ENCODE measurements around the gene PSENEN.
"Not testable (repeated sequence)": the region's sequence is repeated elsewhere in the genome, so short reads cannot be mapped to it uniquely, and the experiment has no call there.

The PSENEN gene

GRCh38 chr19:35751839-35752745 lies 6.6 kb downstream of the PSENEN start:
- no peak for DNase-seq (ENCODE audit: low spot score)

- no peak for DNase-seq (ENCODE audit: low spot score)
These were observed 7.4 kb downstream of the PSENEN start for GRCh38 chr19:35752746-35753350.

- no peak for DNase-seq (ENCODE audit: low spot score)
These were observed 8.4 kb downstream of the PSENEN start for GRCh38 chr19:35753634-35754369.

DNA sequence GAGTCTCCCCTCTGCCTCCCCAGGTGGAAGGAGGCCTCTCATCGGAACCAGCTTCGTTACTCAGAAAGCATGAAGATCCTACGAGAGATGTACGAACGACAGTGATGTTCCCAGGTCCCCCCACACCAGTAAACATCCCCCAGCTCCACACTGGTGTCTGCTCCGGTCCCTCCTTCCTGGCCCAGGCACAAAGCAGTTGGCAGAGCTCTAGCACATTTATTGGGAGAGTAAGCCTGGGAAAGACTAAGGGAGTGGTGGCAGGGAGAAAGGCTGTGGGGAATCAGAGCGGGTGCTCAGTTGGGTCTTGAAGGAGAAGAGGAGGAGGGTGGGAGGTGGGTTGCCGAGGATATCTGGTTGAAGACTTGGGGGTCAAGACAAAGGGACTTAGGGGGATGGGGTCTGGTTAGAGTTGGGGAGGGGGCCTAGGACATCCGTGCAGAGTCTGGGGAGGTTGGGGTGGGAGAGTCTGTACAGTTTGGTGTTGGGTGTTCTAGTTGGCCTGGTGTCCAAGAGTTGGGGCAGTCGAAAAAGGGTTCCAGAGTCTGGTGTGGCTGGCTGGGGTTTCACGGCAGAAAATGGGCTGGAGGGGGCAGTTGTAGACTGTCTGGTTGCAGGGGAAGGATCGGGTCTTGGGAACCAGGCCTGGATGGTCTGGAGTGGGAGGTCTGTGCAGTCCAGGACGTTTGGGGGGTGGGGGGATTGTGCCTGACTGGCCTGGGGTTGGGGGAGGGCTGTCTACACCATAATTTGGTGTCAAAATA lies 9.1 kb downstream of the PSENEN start:
- no peak for DNase-seq (ENCODE audit: low spot score)

DNA sequence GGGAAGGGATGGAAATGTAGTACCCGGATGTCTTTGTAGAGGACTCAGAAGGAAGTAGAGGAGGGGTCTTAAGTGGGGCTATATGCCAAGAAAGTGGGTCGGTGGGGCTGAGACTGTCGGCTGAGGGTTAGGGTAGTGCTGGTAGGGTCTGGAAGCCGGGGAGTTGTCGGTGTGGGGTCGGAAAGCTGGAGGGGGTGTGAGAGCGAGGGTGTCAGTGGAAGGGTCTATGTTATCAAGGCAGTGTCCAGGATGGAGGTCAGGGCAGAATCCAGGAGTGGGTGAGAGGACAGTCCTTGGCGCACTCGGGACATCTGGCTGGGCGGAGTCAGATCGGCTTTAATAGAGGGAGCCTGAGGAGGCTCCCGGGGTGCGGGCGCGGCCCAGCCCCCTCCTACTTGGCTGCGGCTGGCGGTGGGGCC lies 9.7 kb downstream of the PSENEN start:
- no peak for DNase-seq (ENCODE audit: low spot score)

- DNase-seq (ENCODE audit: low spot score) = no peak
These were observed 10.3 kb downstream of the PSENEN start for GRCh38 chr19:35755550-35756376.

DNA sequence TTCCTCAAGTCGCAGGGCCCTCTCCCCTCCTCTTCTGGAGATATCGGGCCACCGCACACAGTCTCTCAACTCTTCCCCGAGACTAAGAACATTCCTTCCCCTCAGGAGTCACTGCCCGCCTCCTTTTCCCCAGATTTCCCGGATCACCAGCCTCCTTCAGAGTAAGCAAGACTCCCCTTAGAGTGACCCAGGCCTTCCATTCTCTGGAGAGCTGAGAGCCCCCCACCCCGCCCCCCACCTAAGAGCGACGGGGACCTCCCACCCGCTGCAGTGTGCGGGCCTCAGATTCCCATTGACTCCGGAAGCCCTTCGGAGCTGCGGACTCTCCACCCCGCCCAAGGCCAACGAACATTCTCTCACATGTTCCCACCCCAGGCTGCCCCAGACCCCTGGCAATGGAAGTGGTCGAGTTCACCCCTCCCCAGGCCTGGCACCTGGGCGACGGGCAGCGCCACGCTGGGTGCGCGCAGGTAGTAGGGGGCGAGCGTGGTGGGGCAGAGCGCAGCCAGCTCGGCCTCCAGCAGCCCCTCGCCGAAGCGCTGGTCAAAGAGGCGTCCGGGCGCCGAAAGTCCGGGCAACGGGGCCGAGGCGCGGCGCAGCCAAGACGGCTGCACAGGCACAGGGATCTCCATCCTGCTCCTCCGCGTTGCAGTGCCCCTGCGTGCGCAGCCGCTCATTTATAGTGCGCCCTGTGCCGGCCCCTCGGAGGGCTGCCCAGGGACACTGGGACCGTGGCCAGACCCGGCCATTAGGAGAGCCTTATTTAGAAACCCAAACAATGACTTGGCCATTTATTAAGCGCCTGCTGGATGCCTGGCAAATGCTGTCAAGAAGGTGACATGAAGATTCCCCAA lies 11.2 kb downstream of the PSENEN start, which contains the start of gene HSPB6:
Gene HSPB6, minus strand, starts transcription at position 653 of the 854 bp plus-strand sequence. Its CDS starts 21 bp downstream, at position 632.
- DNase-seq (ENCODE audit: low spot score) = no peak

DNA sequence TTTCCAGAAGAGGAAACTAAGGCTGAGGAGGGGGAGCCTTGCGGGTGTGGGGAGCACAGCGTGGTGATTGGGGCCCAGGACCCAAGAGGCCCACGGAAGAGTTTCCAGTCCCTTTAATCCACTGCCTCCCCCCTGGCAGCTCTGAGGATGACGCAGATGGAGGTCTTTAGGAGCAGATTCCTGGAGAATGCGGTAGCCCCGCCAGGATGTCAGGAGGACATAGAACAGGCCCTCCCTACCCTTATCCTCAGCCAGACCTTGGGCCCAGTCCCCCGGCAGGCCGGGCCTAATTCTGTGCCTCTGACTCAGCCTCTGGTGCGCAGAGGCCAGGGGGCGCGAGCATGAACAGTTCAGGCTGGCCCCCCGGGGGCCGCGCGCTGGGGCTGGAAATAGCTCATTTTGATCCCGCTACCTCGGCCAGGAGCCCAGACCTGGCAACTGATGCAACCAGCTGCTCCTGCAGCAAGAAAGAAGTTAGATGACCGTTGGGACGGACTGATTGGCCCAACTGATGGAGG lies 11.8 kb downstream of the PSENEN start:
- DNase-seq (ENCODE audit: low spot score) = no peak

DNA sequence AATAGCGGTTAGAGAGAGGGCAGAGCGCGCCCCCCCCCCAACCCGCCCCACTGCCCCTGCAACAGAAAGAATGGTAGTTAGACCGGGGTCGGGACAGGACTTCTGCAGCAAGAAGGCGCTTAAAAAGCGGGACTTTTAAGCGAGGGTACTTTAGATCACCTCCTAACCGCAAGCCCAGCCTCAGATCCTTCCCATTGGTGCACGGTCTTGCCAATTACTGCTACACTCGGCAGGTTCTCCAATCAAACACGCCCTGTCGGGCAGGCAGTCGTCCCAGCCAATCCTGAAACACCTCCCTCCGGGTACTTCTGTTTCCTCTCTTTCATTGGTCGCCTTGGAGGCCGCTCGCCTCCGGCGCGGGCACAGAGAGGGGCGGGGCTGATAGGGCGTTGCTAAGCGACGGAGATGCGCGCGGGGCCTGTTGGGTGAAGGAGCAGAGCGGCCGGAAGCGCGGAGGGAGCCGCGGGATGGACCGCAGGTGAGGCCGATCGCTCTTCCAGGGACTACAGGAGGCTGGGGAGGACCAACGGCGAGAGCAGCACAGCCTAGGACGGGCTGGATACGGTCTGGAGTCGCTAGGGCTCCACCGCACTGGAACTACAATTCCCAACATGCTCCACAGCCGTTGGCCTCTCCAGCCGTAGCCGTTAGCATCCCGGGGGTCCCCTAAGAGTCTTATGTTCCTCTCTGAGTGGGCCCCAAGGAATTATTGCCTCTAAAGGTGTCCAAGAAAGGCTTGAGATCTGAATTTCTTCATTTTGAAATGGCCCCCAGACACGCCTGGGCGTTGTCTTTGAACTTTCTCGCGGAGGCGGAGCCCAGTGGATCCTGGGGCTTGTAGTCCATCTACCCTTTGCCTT lies 12.5 kb downstream of the PSENEN start, which contains the start of gene PROSER3:
Gene PROSER3, plus strand, starts transcription at position 428 of the 860 bp plus-strand sequence. Its CDS starts 40 bp downstream, at position 468.
- DNase-seq (ENCODE audit: low spot score) = peak; percentile 96

GRCh38 chr19:35759697-35760096 lies 14.2 kb downstream of the PSENEN start:
- DNase-seq (ENCODE audit: low spot score) = no peak

GRCh38 chr19:35760711-35761349 lies 15.4 kb downstream of the PSENEN start:
- no peak for DNase-seq (ENCODE audit: low spot score)

- DNase-seq (ENCODE audit: low spot score) = no peak
These were observed 19.2 kb downstream of the PSENEN start for GRCh38 chr19:35764432-35765315.

DNA sequence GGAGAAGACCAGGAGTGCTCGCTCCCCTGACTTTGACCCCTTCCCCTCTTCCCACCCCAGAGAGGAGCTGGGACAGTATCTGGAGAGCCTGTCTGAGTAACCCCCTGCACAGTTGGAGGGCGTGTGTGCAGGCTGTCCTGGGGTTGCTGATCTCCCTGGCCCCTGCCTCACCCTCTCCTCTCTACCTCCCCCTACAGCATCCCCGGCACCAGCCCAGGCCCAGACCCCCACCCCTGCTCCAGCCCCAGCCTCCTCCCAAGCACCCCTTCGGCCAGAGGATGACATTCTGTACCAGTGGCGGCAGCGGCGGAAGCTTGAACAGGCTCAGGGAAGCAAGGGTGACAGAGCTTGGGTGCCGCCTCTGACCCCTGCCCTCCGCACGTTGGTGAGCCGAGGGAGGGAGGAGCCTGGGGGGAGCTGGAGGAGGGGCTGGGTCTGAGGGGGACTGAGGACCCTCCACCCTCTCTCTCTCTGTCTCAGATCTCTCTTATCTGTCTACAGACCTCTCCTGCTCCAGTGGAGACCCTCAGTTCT lies 21.2 kb downstream of the PSENEN start:
- no peak for DNase-seq (ENCODE audit: low spot score)

- no peak for DNase-seq (ENCODE audit: low spot score)
These were observed 22.0 kb downstream of the PSENEN start for GRCh38 chr19:35767288-35768081.

- DNase-seq (ENCODE audit: low spot score) = no peak
These were observed 22.6 kb downstream of the PSENEN start for GRCh38 chr19:35768082-35768421.

- not testable (repeated sequence) for DNase-seq (ENCODE audit: low spot score)
These were observed 26.9 kb downstream of the PSENEN start for GRCh38 chr19:35772362-35772761.
